Measurements from ENCODE around the gene DOK1. TPM values are rescaled to one million over a fixed set of nuclear protein-coding genes. Genes with fewer than 3 reads are reported as not detected.

The DOK1 gene
- total RNA-seq, 3 donors from 2014 or later, result 16.5 to 18.9 (median 18.5) TPM

GRCh38 chr2:74548285-74548899, 6.1 kb upstream of the DOK1 start:
- Histone ChIP-seq H3K36me3 (ENCODE audit: low read depth) (no peaks in the 10 kb centered on the region), H3K9me3 (no peaks in the 10 kb centered on the region), H3K4me1 (ENCODE audit: low read depth) (peaks cover 10% of the 10 kb centered on the region), H3K4me3 (no peak overlapping the region)
- no peak for ATAC-seq
- TF ChIP-seq CTCF (IDR thresholded peaks at IDR 0.05), result no peak
- DNase-seq, result no peak
- intact Hi-C loops (cut with DNase I, micrococcal nuclease), result no loop called here

GRCh38 chr2:74548900-74549826, 5.4 kb upstream of the DOK1 start:
- intact Hi-C loops (cut with DNase I, micrococcal nuclease), result no loop called here
- no peak overlapping the region for H3K4me3 ChIP-seq
- no peaks in the 10 kb centered on the region for H3K36me3 ChIP-seq (ENCODE audit: low read depth)
- TF ChIP-seq CTCF (IDR thresholded peaks at IDR 0.05), result no peak
- peaks cover 10% of the 10 kb centered on the region for H3K4me1 ChIP-seq (ENCODE audit: low read depth)
- peak; percentile 88 for ATAC-seq
- DNase-seq, result peak; percentile 78 to 85 (median 78)
- H3K9me3 ChIP-seq, result no peaks in the 10 kb centered on the region

- Histone ChIP-seq H3K36me3 (ENCODE audit: low read depth) (no peaks in the 10 kb centered on the region), H3K9me3 (no peaks in the 10 kb centered on the region)
These were observed 4.3 kb upstream of the DOK1 start for GRCh38 chr2:74550231-74550630.

GRCh38 chr2:74551530-74551929, 3.0 kb upstream of the DOK1 start:
- ATAC-seq (no peak), DNase-seq (no peak)
- Histone ChIP-seq H3K36me3 (ENCODE audit: low read depth) (no peaks in the 10 kb centered on the region), H3K4me1 (ENCODE audit: low read depth) (peaks cover 19% of the 10 kb centered on the region), H3K4me3 (no peak overlapping the region), H3K9me3 (no peaks in the 10 kb centered on the region)
- TF ChIP-seq CTCF (IDR thresholded peaks at IDR 0.05), result no peak
- intact Hi-C loops (cut with DNase I, micrococcal nuclease), result no loop called here

More at GRCh38 chr2:74550231-74550630, 4.3 kb upstream of the DOK1 start:
- no peak overlapping the region for H3K4me3 ChIP-seq
- ATAC-seq (no peak), DNase-seq (no peak)
- intact Hi-C loops (cut with DNase I, micrococcal nuclease), result no loop called here
- no peak for TF ChIP-seq CTCF (IDR thresholded peaks at IDR 0.05)
- H3K4me1 ChIP-seq (ENCODE audit: low read depth), result peaks cover 13% of the 10 kb centered on the region

- H3K36me3 ChIP-seq (ENCODE audit: low read depth), result no peaks in the 10 kb centered on the region
- no peaks in the 10 kb centered on the region for H3K9me3 ChIP-seq
- DNase-seq (peak in 1 of 3 donors; percentile 49), ATAC-seq (no peak)
- intact Hi-C loops (cut with DNase I, micrococcal nuclease), result no loop called here
- H3K4me1 ChIP-seq (ENCODE audit: low read depth), result peaks cover 20% of the 10 kb centered on the region
- H3K4me3 ChIP-seq, result no peak overlapping the region
- TF ChIP-seq CTCF (IDR thresholded peaks at IDR 0.05), result no peak
These were observed 2.3 kb upstream of the DOK1 start for GRCh38 chr2:74551942-74552913.

All from mucosa of descending colon (tissue), 3 donors.